ENCODE data around the gene MAP3K8. TPM values are rescaled to one million over a fixed set of nuclear protein-coding genes. Genes with fewer than 3 reads are reported as not detected.

MAP3K8 gene
- total and polyA plus RNA-seq, 9 of the 15 experiments (the other 6 are each of a cell fraction or from before 2014, with no cell fraction given): 6.9 to 23.6 (median 13.6) TPM

DNA sequence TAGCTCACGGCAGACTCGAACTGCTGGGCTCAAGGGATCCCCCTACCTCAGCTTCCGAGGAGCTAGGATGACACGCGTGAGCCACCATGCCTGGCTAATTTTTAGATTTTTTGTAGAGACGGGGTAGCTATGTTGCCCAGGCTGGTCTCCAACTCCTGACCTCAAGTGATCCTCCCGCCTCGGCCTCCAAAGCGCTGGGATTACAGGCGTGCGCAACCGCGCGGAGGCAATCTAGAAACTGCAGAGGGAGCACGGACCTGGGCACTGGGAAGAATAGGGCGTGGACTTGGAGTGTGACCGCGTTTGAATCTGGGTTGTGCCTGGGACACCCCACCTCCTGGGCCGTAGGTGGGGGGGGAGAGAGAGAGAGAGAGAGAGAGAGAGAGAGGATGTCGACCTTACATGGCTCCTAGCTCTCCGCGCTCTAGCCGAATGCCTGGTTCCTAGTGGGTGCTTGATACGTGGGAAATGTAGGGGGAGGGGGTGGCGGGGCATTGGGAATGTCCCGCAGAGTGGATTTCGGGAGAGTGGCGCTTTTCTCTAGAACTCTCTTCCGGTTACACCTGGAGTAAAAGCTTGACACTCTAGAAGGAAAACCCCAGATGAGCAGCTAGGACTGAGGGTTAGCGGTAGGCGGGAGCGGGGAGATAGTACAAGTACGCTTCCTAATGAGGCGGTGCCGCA is 1.2 kb upstream of the MAP3K8 start:
- in situ Hi-C loops (cut with MboI) (no loop called here), intact Hi-C loops (cut with micrococcal nuclease) (no loop called here)
- TF ChIP-seq ZBTB34 (CRISPR knock-in tag; IDR thresholded peaks at IDR 0.05) (no peak), RAD21 (CRISPR knock-in tag; conservative IDR thresholded peaks at IDR 0.05 in 1 of 2, IDR thresholded peaks at IDR 0.05 in 1 of 2) (peak in 1 of 2 experiments; percentile 5; a peak in 1 of 4 replicates), ETV6 (IDR thresholded peaks at IDR 0.05; ENCODE audit: borderline replicate concordance in 1 of 2, low read depth in 2 of 2, low read length in 1 of 2) (no peak), ETV6 (CRISPR knock-in tag; IDR thresholded peaks at IDR 0.05; ENCODE audit: borderline replicate concordance) (no peak), MCM2 (IDR thresholded peaks at IDR 0.05; ENCODE audit: low read depth) (no peak), RB1 (IDR thresholded peaks at IDR 0.05; ENCODE audit: low read depth) (no peak), ZNF740 (CRISPR knock-in tag; IDR thresholded peaks at IDR 0.05) (peak; percentile 67; the same call in 1 of the 2 replicates), ZNF740 (tag; IDR thresholded peaks at IDR 0.05) (peak in 1 of 2 experiments; percentile 63; a peak in 1 of 4 replicates), TFAP4 (CRISPR knock-in tag; IDR thresholded peaks at IDR 0.05; ENCODE audit: borderline replicate concordance) (no peak), CBX1 (IDR thresholded peaks at IDR 0.05; ENCODE audit: low read depth) (no peak), TCF7L2 (IDR thresholded peaks at IDR 0.05; ENCODE audit: low read depth, low read length) (no peak), YY1 (IDR thresholded peaks at IDR 0.05; ENCODE audit: borderline replicate concordance in 1 of 3, control insufficient read depth in 1 of 3, extremely low read depth in 1 of 3, insufficient read depth in 3 of 3, insufficient read length in 1 of 3, insufficient replicate concordance in 2 of 3, low read depth in 1 of 3, low read length in 2 of 3) (no peak), ARID1B (IDR thresholded peaks at IDR 0.05) (0 out of 2 replicates have a peak, but pooled peaks have one; percentile 5), TCFL5 (CRISPR knock-in tag; conservative IDR thresholded peaks at IDR 0.05) (no peak), TAL1 (IDR thresholded peaks at IDR 0.05) (no peak)

More for the DNA sequence above, 1.2 kb upstream of the MAP3K8 start:
- ATAC-seq (no peak), FAIRE-seq (no peak), DNase-seq (ENCODE audit: extremely low read depth in 1 of 4, low spot score in 3 of 4) (peak; percentile 32 to 38 (median 34))
- Histone ChIP-seq H3K4me3 (peak overlapping the region; percentile 75), H3K36me3 (ENCODE audit: control insufficient read depth, insufficient read depth, low read length) (peaks cover 6% of the 10 kb centered on the region; the same call in 2 of the 3 replicates), H3K9ac (ENCODE audit: insufficient read depth in 1 of 2, low read depth in 2 of 2, low read length in 2 of 2) (peak overlapping the region; percentile 88 to 95), H3K9me3 (replicated peaks; ENCODE audit: control insufficient read depth, insufficient read depth, low read depth, low read length) (no peaks in the 10 kb centered on the region), H3K79me2 (ENCODE audit: control insufficient read depth, insufficient read depth, low read length) (peaks cover 36% of the 10 kb centered on the region), H3K4me2 (ENCODE audit: insufficient read depth, low read length) (peak overlapping the region; percentile 97), H4K20me1 (replicated peaks; ENCODE audit: control insufficient read depth, insufficient read depth, low read length) (no peaks in the 10 kb centered on the region; the same call in 1 of the 2 replicates), H3K9me1 (ENCODE audit: control insufficient read depth, insufficient read depth, low read length) (no peaks in the 10 kb centered on the region), H3K27me3 (ENCODE audit: control insufficient read depth in 2 of 2, insufficient read depth in 2 of 2, low read length in 2 of 2) (no peaks in the 10 kb centered on the region), H3K4me1 (replicated peaks in 1 of 2; ENCODE audit: control insufficient read depth in 2 of 2, insufficient read depth in 2 of 2, low read length in 2 of 2) (peaks cover 33 to 41% of the 10 kb centered on the region in 2 experiments), H2AFZ (ENCODE audit: low read depth, low read length) (peak overlapping the region; percentile 71), H3K27ac (ENCODE audit: extremely low read depth, low read depth, low read length) (peak overlapping the region; percentile 95)
- ChIA-PET POLR2A (interaction anchor here (1.0 kb wide), 1 partner anchor 151 kb away, joined by 3 read pairs; no protein-coding TSS in a partner anchor), CTCF (ENCODE audit: low intra/inter-chr PET ratio) (no interaction called here)
- BruUV-seq (replicated peaks): no TSS peak
- 66% methylated on average over 21 of the region's 35 CpGs for WGBS (ENCODE audit: insufficient coverage, low coverage, missing lambda C conversion rate)
